HG03442 (cell line): ENCODE results near the gene SNN.

Experiments used
- ATAC-seq: cut with Tn5 transposase; IDR thresholded peaks from one replicate; pipeline ENCODE4 v1.9.1; 2021; ENCODE audit warnings: mild to moderate bottlenecking, moderate library complexity; ENCODE audit not compliant: unreplicated experiment

SNN gene

DNA sequence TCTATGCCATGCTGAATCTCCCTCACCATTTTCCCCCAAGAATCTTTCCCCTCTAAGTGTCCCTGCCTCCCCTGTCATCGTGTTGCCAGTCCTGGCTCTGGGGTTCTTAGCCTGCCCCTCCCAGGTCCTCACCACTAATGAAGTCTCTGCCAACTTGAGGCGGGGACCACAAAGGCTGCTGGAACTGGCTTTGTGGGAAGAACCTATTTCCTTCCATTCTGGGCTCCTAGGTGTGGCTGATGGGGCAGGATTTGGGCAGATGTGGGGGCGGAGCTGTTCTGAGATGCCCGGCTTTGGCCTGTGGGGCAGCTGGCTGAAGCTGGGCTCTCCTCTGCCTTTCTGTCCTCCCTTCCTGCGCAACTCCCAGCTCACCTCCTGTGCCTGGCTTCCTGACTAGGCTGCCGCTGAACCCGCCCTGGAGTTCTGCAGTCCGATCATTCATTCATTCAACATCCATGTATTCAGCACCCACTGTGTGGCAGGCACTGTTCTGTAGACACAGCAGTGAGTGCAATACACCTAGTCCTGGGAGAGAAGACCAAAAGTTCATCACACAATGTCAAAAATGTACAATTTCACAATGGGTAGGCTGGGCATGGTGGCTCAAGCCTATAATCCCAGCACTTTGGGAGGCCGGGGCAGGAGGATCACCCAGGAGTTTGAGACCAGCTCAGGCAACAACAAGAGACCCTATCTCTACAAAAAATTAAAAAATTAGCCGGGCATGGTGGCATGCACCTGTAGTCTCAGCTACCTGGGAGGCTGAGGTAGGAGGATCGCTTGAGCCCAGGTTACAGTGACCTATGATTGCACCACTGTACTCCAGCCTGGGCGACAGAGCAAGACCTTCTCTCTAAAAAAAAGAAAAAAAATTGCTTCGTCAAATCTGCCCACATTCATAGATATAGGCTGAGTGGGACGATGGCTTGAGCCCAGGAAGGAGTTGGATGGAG is 1.9 kb upstream of the SNN start:
- ATAC-seq: no peak

DNA sequence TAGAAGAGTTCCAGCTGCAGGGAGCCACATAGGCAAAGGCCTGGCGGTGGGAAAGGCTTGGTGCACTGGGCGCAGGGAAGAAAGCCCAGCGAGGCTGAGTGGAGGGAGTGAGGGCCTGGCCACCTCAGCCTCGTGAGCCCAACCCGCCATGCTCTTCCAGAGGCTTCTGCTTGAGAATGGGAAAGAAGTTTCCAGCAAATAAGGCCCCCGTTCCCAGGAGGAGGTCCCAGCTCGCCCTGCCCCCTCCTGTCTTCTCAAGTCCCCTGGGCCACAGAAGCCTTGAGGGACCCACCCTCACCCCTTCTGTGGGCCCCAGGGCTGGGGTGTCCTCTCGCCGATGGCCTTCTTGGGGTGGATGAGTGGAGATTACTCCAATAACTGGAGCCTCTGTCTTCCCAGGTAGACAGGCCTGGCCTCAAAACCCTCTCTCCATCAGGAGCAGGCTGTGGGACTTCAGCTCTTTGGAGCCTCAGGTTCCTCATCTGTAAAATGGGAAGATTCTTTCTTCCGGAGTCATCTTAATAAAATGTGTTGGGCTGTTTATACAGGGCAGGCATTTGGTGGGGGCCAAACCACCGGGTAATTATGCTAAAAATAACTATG is 933 bp upstream of the SNN start:
- ATAC-seq: no peak

DNA sequence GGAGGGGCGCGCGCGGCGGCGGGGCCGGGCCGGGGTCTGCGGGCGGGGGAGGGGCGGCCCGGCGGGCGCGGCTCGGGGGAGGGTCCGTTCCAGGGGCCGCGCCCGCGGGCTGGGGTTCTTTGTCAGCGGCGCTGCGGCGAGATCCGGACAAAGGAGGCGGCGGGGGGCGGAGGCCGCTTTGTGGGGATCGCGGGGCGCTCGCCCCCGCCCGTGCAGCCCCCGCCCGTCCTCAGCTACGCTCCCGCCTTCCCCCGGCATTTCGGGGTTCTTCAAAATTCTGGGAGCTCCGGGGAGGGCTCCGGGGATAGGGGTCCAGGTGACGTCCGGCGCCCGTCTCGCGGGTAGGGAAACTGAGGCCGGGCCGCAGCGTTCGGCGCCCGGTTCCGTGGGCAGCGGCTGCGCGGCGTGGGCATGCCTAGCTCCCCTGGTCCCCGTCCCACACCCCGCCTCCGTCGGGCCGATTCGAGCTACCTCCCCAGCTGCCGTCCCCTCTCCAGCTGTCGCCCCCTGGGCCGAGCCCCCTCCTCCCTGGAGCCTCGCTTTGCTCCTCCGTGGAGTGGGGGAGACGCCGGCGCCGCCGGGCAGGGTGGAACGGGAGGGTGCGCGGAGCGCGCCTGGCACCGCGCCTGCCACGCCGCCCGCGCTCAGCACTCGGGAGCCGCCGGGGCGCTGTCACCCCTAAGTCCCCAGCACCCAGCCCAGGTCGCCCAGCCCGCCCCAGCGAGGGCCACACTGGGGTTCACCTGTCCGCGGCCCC is 546 bp downstream of the SNN start:
- ATAC-seq: no peak

DNA sequence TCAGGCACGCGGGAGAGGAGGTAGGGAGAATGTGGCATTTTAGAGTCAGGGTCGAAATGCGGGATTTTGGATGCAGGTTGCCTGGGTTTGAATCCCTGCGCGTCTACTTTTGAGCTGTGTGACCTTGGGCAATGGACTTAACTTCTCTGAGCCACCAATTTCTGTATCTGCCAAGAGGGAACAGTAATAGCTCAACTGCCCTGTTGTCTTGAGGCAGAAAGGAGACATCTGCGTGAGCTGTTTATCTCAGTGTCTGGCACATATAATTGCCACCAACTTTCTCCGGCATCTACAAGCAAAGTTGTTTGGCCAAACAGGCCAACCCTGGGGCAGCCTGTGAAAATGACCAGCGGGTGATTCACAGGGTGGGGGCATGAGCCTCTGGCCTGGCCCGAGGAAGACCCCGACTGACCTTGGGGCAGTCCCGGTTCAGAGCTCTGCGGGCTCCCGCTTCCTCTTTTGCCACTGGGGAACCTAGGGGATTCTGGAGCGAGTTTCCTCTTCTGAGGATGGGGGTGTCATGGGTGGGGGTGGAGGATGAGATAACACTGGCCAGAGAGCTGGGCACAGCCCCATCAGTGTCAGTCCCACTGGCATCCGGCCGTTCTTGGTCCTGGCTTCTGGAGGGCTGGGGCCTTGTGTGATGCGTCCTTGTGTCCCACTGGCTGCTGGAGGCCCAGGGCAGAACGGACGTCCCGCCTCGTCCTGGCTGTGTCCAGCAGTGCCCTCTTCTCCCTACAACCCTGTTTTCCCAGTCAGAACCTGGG is 1.3 kb downstream of the SNN start:
- ATAC-seq: no peak

DNA sequence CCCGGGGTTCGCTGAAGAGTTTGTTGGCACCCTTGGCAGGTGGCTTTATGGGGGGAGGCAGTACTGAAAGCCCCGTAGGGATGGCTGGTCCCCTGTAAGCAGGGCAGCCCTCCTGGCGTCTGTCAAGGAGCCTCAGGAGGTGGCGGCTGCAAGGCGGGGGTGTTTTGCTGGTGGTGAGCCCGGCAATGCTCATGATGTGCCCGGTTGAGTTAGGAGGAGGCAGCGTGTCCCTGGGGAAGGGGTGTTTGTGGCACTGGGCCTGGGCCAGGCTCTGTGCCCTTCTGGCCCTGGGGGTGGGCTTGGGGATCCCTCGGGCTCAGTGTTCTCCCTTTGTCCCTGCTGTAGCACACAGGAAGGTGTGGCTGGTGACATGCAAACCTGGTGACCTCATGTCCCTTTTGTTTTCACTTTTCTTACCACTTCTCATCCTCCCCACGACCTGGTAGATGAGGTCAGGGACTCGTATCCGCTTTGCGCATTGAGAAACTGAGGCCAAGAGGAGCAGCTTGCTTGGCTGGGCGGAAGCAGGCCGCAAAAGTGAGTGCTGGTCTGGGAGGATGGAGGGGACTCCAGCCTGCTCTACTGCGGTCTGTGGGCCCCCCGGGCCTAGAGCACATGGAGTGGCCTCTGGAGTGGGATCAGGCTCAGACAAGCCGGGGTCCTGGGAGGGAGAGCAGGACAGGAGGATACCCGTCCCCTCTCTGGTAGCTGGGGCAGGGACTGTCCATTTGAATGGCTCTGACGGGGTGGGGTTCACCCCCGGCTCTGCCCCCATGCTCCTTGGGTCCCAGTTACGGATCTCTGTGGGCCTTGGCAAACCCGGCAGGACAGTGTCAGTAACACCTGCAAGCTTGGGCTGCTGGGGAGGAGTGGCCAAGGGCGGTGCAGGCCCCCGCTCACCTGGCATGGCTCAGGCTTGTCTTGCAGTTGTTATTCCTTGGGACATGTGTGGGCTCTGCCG is 2.2 kb downstream of the SNN start:
- no peak for ATAC-seq

DNA sequence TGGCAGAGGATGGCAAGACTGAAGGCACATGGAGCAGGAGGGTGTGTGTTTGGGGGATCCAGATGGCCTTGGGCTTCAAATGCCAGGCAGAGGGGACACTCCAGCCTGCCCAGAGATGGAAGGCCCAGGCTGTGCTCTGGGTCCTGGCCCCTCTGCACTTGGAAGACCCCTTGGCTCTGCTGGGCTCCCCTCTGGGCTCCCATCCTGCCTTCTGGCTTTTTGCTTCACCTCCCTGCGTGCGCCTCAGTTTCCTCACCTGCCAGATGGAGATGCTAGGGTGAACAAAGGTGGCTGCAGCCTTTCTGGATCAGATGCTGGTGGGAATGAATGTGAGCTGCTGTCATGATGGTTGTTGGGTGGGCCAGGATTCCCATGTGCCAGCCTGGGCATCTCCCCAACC is 3.0 kb downstream of the SNN start:
- ATAC-seq: no peak

DNA sequence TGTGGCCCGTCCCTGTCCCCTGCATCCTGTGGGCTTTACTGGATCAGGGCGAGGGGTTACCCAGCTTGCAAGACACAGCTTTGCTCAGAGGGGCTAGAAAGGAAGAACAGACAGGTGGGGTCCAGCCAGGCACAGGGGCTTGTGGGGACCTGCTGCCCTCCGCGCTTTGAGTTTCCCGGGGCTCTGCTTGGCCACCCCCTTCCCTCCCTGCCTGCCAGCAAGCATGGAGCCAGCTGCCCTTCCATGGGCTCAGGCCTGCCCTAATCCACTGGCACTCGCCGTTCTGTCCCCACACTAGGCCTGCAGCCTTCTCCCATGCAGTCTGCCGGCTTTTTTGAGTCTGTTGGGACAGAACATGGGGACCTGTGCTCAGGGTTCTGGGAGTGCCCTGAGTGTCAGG is 3.4 kb downstream of the SNN start:
- ATAC-seq: no peak

DNA sequence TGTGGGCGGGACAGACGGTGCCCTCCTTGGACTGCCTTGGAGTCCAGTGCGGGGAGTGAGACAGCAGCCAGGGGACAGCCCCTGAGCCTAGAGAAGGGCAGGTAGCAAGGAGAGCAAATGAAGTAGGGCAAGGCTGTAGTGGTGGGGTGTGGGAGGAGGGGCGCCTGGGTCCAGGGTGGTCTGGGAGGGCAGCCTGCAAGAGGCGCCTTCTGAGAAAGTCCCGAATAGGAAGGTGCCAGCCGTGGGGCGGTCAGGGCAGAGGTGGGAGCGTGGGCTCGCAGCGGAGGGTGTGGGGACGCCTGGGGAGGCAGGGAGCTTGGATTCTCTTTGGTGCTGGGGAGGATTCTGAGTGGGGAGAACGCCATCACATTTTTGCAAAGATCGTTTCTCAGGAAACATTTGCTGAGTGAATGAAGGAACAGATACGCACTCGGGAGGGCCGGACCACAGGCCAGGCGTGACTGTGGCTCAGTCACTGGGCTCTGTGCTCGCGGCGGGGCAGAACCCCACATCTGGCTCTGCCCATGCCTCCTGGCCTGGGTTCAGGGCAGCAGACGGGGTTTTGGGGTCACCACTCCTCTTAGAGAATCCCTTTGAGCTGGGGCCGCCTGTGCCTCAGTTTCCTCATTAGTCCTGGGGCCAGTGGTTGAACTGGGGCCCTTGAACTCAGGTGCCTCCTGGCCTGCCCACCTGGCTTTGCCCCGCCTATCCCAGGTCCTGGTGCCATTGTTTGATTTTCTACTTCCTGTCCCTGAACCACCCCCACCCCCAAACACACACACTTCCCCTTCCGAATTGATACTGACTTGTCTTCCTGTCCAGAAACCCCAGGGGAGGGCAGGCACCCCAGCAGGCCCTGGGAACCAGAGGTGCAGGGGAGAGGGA is 4.2 kb downstream of the SNN start:
- ATAC-seq: no peak

DNA sequence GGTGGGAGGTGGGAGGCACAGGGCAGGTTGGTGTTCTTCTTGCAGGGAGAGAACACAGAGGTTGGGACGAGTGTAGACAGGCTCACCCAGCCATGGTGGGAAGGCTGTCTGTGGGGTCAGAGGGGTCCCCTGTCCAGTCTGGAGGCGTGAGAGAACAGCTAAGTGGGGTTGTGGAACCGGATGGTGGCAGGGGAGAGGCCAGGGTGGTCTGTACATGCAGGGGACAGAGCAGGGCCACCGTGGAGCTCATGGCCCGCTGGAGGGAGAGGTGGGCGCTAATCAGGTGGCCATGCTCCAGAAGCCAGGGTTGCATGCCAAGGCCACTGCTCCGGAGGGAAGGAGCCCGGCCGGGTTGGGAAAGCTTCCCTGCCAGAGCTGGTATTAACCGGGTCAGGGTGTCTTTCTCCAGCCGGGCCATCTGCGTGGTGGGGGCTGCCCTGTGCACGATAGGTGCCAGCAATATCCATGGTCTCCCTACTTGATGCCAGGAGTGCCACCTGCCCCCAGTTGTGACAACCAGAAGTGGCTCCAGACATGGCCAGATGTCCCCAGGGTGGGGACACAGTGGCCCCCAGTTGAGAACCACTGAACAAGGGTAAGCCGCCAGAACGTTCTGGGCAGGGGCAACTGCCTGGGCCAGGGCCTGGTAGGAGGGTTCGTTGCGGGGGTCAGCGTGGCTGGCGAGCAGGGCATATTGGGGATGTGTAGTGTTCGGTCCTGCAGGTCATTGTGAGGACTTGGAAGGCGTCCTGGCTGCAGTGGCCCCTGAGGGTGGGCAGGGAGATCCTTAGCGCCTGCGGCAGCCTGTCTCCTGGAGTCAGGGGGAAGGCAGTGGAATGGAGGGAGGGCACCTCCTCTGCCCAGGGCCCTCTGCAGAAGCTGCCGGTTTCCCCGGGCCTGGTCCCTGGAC is 5.1 kb downstream of the SNN start:
- no peak for ATAC-seq

DNA sequence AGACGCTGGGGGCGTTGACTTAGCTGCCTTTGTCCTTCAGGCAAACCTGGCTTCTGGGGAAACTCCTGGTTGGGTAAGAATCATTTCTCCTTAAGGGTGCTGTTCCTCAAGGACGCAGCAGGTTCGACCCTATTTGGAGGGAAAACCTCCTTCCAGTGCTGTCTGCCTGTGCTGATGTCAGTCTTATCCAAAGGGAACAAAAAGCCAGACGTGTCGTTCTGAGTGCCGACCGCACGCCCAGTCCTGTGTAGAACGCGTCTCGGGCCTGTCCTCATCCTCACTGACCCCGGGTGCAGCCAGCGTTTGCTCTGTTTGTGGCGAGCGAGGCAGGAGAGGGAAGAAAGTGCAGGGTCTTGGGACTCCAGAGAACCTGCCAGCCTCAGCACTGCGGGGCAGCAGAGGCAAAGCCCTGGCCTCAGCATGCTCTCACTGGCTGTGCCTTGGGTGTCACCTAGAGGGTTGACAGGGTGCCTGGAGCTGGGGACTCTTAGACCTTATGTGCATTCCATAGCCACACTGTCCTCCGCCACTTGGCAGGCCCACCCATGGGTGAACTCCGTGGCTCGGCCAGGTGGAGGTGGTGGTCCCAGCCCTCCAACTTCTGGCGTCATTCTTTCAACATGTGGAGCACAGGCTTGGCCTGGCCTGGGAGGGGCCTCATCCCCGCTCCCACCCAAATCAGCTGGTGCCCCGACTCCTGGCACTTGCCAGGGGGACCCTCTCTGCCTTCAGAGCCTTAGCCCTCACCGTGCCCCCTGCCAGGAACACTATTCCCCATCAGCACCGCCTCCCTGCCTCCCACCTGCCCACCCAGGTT is 6.0 kb downstream of the SNN start:
- ATAC-seq: no peak

DNA sequence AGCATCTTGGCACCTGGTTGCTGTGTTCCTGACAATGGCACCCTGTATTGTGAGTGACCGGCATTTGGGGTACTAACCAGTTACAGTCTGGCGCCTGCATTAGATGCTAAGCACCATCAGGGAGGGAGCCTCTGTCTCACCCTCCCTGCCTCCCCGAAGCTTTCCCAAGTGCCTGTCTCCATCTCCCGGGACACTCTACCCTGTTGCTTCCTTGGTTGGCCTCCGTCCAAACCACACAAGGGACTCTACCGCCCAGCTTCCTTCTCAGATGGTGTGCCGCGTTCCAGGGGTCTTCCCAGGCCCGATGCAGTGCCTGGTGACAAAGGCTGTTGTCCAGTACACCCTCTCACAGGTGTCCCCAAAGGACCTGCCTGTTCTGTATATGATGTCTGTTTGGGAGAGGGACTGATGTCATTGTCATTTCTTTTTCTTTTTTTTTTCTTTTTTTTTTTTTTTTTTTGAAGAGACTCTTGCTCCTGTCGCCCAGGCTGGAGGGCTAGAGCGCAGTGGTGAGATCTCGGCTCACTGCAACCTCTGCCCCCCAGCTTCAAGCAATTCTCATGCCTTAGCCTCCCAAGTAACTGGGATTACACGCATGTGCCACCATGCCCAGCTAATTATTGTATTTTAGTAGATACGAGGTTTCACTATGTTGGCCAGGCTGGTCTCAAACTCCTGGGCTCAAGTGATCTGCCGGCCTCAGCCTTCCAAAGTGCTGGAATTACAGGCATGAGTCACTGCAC is 6.7 kb downstream of the SNN start:
- ATAC-seq: no peak

DNA sequence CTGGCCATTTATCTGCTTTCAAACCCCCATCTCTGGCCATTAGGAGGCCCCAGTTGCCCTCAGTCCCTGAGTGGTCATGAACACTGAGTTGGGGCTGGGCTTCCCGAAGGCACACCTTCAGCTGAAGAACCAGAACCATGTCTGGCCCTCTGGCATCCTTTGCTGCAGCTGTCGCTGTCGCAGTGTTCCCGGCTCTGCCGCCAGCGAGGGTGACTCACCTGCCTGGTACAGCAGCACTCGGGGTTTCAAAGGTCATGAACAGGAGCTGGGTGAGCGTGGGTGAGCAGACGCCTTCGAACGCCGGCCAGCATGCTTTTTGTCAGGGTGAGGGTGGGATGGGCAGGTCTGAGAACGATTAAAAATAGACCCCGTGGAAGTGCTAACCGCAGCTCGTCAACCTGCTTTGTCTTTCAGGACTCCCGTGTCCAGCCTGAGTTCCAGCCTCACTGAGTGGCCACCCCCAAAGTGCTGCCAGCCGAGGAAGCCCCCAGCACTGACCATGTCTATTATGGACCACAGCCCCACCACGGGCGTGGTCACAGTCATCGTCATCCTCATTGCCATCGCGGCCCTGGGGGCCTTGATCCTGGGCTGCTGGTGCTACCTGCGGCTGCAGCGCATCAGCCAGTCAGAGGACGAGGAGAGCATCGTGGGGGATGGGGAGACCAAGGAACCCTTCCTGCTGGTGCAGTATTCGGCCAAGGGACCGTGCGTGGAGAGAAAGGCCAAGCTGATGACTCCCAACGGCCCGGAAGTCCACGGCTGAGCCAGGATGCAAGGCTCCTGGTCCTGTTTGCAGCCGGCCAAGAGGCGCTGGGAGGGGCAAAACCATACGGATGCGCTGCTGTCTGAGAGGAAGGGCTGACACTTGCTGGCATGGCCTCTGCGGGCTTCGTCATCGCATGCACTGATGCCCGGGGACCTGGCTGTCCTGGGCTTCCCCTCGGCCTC is 7.6 kb downstream of the SNN start:
- no peak for ATAC-seq

DNA sequence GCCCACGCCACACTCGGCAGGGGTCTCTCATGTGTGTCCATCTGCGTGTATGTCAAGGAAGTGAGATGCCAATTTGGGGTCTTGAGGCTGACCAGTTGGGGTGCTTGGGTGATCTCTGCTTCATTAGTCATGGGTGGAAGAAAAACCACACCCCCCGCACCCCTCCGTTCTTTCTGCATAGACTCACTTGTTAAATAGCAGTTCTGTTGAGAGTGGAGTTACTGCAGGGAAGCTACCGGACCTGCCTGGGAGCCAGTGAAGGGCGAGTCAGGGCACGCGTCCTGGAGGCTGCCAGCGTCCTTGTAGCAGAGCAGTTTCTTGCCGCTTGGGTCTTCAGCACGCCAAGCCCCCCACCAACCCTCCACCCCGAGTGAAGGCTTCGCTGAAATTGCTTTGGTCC is 8.5 kb downstream of the SNN start:
- no peak for ATAC-seq

DNA sequence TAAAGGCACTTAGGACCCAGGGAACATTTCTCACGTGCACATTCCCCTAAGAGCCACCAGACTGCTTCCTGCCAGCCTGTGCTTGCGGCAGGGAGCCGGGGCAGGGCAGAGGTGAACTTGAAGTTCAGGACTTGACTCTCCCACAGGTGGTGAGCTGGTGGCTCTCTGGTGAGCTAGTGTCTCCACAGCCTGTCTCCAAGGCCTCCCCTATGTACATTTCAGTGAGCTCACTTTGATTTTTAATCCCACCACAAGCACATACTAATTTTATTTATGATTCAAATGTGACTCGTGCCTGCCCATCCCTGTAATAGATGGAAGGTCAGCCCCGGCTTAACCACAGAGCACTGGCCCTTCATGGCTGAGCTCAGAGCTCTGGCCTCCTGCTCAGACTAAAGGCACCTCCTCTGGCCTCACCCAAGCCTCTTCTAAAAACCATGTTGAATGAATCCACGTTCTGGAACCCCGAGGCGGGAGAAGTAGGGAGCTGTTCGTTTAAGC is 9.2 kb downstream of the SNN start:
- no peak for ATAC-seq
